PC-9 (cell line): ENCODE results near the gene SDR42E1.

Experiments used
- CTCF ChIP-seq: fragments of 200-600 bp; sonication (generic); conservative IDR thresholded peaks from 2 replicates; pipeline ENCODE4 v1.6.1; 2017; ENCODE audit warnings: mixed run types, antibody characterized with exemption, mild to moderate bottlenecking, moderate library complexity
- EZH2 ChIP-seq: fragments of 200-600 bp; sonication (generic); IDR thresholded peaks from 2 replicates; pipeline ENCODE4 v1.8.0; 2017; ENCODE audit warnings: antibody characterized with exemption, low read depth

- TF ChIP-seq CTCF = no peak
- no peak for TF ChIP-seq EZH2
Measured at GRCh38 chr16:82037251-82037650, 26.0 kb upstream of the SDR42E1 start.
